GM23338 (cell line): Measurements from ENCODE around the gene PLAAT5. TPM values are rescaled to one million over a fixed set of nuclear protein-coding genes. Genes with fewer than 3 reads are reported as not detected.

Experiments used
- ATAC-seq: fragments of 200-7000 bp; cut with Tn5 transposase; 3 replicates; pipeline ENCODE4 v1.9.1; 2020
- DNase-seq: peaks from one replicate; pipeline ENCODE4 v3.0.0-alpha.2; 2015; ENCODE audit warnings: low spot score
- H2AFZ ChIP-seq: fragments of 200-600 bp; sonication (generic); 2 replicates; pipeline ENCODE4 v1.8.0; 2016; ENCODE audit warnings: antibody characterized with exemption, mild to moderate bottlenecking, moderate library complexity
- H3F3A ChIP-seq: fragments of 200-600 bp; sonication (generic); replicated peaks from 2 replicates; pipeline ENCODE4 v1.8.0; 2017; ENCODE audit warnings: antibody characterized with exemption, mixed run types, low read depth
- H3K27ac ChIP-seq: fragments of 200-600 bp; sonication (generic); 2 replicates; pipeline ENCODE4 v1.6.1; 2016; ENCODE audit warnings: low read depth
- H3K27me3 ChIP-seq: fragments of 200-600 bp; sonication (generic); 2 replicates; pipeline ENCODE4 v1.8.0; 2016; ENCODE audit warnings: mild to moderate bottlenecking, mixed run types, moderate library complexity; ENCODE audit not compliant: insufficient read depth
- H3K36me3 ChIP-seq: fragments of 200-600 bp; sonication (generic); 2 replicates; pipeline ENCODE4 v1.8.0; 2016; ENCODE audit warnings: mild to moderate bottlenecking; ENCODE audit not compliant: insufficient read depth
- H3K4me1 ChIP-seq: fragments of 200-600 bp; sonication (generic); 2 replicates; pipeline ENCODE4 v1.8.0; 2016; ENCODE audit warnings: mild to moderate bottlenecking, moderate library complexity; ENCODE audit not compliant: insufficient read depth
- H3K4me2 ChIP-seq: fragments of 200-600 bp; sonication (generic); 2 replicates; pipeline ENCODE4 v1.7.1; 2017; ENCODE audit warnings: mixed run types
- H3K4me3 ChIP-seq: fragments of 200-600 bp; sonication (generic); 2 replicates; pipeline ENCODE4 v1.6.1; 2016; ENCODE audit warnings: mixed run types
- H3K79me2 ChIP-seq: fragments of 200-600 bp; sonication (generic); replicated peaks from 2 replicates; pipeline ENCODE4 v1.8.0; 2017; ENCODE audit warnings: mild to moderate bottlenecking; ENCODE audit not compliant: insufficient read depth
- H3K9me2 ChIP-seq: fragments of 200-600 bp; sonication (generic); 2 replicates; pipeline ENCODE4 v1.8.0; 2017; ENCODE audit not compliant: insufficient read depth
- H4K20me1 ChIP-seq: fragments of 200-600 bp; sonication (generic); replicated peaks from 2 replicates; pipeline ENCODE4 v1.8.0; 2017; ENCODE audit warnings: mild to moderate bottlenecking; ENCODE audit not compliant: insufficient read depth
- H3K27ac Mint-ChIP-seq: 2 replicates; pipeline ENCODE4 v1.8.0; 2020; ENCODE audit warnings: inconsistent platforms, mild to moderate bottlenecking, moderate library complexity, mixed read lengths
- H3K27me3 Mint-ChIP-seq: 3 replicates; pipeline ENCODE4 v1.8.0; 2022; ENCODE audit warnings: low read depth, mild to moderate bottlenecking, moderate library complexity, mixed read lengths, inconsistent platforms; ENCODE audit not compliant: insufficient read depth, poor library complexity
- H3K36me3 Mint-ChIP-seq: 3 replicates; pipeline ENCODE4 v1.8.0; 2021; ENCODE audit warnings: low read depth, mild to moderate bottlenecking, inconsistent platforms, moderate library complexity, mixed read lengths
- H3K4me1 Mint-ChIP-seq: 3 replicates; pipeline ENCODE4 v1.8.0; 2020; ENCODE audit warnings: mild to moderate bottlenecking, inconsistent platforms, mixed read lengths
- H3K4me3 Mint-ChIP-seq: 3 replicates; pipeline ENCODE4 v1.8.0; 2021; ENCODE audit warnings: moderate library complexity, mild to moderate bottlenecking, inconsistent platforms, mixed read lengths
- H3K9me3 Mint-ChIP-seq: 3 replicates; pipeline ENCODE4 v1.8.0; 2020; ENCODE audit warnings: moderate library complexity, mild to moderate bottlenecking, inconsistent platforms, mixed read lengths
- CREB1 ChIP-seq: fragments of 250-450 bp; sonication (Bioruptor Pico); IDR thresholded peaks from 2 replicates; pipeline ENCODE4 v1.5.0; 2020; ENCODE audit warnings: low read depth, mild to moderate bottlenecking, moderate library complexity
- EZH2 ChIP-seq: fragments of 200-600 bp; sonication (generic); IDR thresholded peaks from one replicate; pipeline ENCODE4 v1.8.0; 2017; ENCODE audit warnings: antibody characterized with exemption, mild to moderate bottlenecking, low read depth; ENCODE audit not compliant: unreplicated experiment
- JUNB ChIP-seq: IDR thresholded peaks from one replicate; pipeline ENCODE4 v1.6.1; 2016; ENCODE audit warnings: antibody characterized with exemption; ENCODE audit not compliant: unreplicated experiment
- NANOG ChIP-seq: IDR thresholded peaks from 2 replicates; pipeline ENCODE4 v1.6.1; 2016; ENCODE audit warnings: antibody characterized with exemption, borderline replicate concordance
- STAT1 ChIP-seq: IDR thresholded peaks from one replicate; pipeline ENCODE4 v1.6.1; 2016; ENCODE audit warnings: antibody characterized with exemption; ENCODE audit not compliant: unreplicated experiment
- ZNF114 ChIP-seq: fragments of 250-450 bp; sonication (Bioruptor Pico); IDR thresholded peaks from 2 replicates; pipeline ENCODE4 v1.5.0; 2020; ENCODE audit warnings: mild to moderate bottlenecking, moderate library complexity
- ZNF331 ChIP-seq: fragments of 250-450 bp; sonication (Bioruptor Pico); IDR thresholded peaks from 2 replicates; pipeline ENCODE4 v1.5.0; 2020; ENCODE audit warnings: low read depth, mild to moderate bottlenecking, moderate library complexity
- polyA plus RNA-seq: library from polyadenylated mRNA; unstranded; fragments of >200 nt; fragmentation: Nextera tagmentation; extraction: Ambion mirVana; gene quantifications from 2 replicates; pipeline ENCODE4 v1.2.1, GENCODE V29; 2016
- total RNA-seq: library from RNA; depleted of rRNA; stranded (reverse); fragments of >200 nt; shearing (Covaris generic); gene quantifications from 2 replicates; pipeline ENCODE4 v1.2.3, GENCODE V29; 2014
- TF ChIP-seq, protein P1 (sequence below): IDR thresholded peaks from 2 replicates; pipeline ENCODE4 v1.6.1; 2016; ENCODE audit warnings: antibody characterized with exemption
- TF ChIP-seq, protein P2 (sequence below): IDR thresholded peaks from one replicate; pipeline ENCODE4 v1.6.1; 2018; ENCODE audit warnings: antibody characterized with exemption; ENCODE audit not compliant: unreplicated experiment
- TF ChIP-seq, protein P3 (sequence below): fragments of 250-450 bp; sonication (Bioruptor Pico); IDR thresholded peaks from 2 replicates; pipeline ENCODE4 v1.5.0; 2020; ENCODE audit warnings: mild to moderate bottlenecking, moderate library complexity
- TF ChIP-seq, protein P4 (sequence below), 2 experiments: fragments of 200-600 bp in 1 of 2; sonication (generic) in 1 of 2; conservative IDR thresholded peaks; 2 replicates each; pipeline versions ENCODE4 v1.5.1 to v1.6.1; 2016 to 2017; ENCODE audit warnings: antibody characterized with exemption in 2 of 2, low read depth in 2 of 2, mild to moderate bottlenecking in 2 of 2, moderate library complexity in 1 of 2

Gene PLAAT5
- total and polyA plus RNA-seq, 2 experiments from 2014 or later: 7.7 to 11.6 TPM

DNA sequence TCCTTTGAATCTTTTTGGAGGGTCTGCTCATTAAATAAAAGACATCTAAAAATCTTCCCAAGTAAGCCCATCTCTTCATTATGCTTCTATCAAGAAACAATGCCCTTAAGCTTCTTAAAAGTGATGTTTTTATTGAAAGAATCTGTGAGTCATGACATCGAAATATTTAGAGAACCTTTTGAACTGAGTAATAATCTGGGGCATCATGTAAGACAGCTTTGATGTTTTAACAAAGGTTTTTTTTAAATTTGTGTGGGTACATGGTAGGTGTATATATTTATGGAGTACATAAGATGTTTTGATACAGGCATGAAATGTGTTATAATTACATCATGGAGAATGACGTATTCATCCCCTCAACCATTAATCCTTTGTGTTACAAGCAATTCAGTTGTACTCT lies 46.8 kb downstream of the PLAAT5 start:
- H3K27ac ChIP-seq: no peak overlapping the region
- no peak overlapping the region for H3K27ac Mint-ChIP-seq
- TF ChIP-seq, protein P1, sequence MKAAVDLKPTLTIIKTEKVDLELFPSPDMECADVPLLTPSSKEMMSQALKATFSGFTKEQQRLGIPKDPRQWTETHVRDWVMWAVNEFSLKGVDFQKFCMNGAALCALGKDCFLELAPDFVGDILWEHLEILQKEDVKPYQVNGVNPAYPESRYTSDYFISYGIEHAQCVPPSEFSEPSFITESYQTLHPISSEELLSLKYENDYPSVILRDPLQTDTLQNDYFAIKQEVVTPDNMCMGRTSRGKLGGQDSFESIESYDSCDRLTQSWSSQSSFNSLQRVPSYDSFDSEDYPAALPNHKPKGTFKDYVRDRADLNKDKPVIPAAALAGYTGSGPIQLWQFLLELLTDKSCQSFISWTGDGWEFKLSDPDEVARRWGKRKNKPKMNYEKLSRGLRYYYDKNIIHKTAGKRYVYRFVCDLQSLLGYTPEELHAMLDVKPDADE: no peak
- TF ChIP-seq, protein P2, sequence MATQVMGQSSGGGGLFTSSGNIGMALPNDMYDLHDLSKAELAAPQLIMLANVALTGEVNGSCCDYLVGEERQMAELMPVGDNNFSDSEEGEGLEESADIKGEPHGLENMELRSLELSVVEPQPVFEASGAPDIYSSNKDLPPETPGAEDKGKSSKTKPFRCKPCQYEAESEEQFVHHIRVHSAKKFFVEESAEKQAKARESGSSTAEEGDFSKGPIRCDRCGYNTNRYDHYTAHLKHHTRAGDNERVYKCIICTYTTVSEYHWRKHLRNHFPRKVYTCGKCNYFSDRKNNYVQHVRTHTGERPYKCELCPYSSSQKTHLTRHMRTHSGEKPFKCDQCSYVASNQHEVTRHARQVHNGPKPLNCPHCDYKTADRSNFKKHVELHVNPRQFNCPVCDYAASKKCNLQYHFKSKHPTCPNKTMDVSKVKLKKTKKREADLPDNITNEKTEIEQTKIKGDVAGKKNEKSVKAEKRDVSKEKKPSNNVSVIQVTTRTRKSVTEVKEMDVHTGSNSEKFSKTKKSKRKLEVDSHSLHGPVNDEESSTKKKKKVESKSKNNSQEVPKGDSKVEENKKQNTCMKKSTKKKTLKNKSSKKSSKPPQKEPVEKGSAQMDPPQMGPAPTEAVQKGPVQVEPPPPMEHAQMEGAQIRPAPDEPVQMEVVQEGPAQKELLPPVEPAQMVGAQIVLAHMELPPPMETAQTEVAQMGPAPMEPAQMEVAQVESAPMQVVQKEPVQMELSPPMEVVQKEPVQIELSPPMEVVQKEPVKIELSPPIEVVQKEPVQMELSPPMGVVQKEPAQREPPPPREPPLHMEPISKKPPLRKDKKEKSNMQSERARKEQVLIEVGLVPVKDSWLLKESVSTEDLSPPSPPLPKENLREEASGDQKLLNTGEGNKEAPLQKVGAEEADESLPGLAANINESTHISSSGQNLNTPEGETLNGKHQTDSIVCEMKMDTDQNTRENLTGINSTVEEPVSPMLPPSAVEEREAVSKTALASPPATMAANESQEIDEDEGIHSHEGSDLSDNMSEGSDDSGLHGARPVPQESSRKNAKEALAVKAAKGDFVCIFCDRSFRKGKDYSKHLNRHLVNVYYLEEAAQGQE: no peak
- TF ChIP-seq, protein P3, sequence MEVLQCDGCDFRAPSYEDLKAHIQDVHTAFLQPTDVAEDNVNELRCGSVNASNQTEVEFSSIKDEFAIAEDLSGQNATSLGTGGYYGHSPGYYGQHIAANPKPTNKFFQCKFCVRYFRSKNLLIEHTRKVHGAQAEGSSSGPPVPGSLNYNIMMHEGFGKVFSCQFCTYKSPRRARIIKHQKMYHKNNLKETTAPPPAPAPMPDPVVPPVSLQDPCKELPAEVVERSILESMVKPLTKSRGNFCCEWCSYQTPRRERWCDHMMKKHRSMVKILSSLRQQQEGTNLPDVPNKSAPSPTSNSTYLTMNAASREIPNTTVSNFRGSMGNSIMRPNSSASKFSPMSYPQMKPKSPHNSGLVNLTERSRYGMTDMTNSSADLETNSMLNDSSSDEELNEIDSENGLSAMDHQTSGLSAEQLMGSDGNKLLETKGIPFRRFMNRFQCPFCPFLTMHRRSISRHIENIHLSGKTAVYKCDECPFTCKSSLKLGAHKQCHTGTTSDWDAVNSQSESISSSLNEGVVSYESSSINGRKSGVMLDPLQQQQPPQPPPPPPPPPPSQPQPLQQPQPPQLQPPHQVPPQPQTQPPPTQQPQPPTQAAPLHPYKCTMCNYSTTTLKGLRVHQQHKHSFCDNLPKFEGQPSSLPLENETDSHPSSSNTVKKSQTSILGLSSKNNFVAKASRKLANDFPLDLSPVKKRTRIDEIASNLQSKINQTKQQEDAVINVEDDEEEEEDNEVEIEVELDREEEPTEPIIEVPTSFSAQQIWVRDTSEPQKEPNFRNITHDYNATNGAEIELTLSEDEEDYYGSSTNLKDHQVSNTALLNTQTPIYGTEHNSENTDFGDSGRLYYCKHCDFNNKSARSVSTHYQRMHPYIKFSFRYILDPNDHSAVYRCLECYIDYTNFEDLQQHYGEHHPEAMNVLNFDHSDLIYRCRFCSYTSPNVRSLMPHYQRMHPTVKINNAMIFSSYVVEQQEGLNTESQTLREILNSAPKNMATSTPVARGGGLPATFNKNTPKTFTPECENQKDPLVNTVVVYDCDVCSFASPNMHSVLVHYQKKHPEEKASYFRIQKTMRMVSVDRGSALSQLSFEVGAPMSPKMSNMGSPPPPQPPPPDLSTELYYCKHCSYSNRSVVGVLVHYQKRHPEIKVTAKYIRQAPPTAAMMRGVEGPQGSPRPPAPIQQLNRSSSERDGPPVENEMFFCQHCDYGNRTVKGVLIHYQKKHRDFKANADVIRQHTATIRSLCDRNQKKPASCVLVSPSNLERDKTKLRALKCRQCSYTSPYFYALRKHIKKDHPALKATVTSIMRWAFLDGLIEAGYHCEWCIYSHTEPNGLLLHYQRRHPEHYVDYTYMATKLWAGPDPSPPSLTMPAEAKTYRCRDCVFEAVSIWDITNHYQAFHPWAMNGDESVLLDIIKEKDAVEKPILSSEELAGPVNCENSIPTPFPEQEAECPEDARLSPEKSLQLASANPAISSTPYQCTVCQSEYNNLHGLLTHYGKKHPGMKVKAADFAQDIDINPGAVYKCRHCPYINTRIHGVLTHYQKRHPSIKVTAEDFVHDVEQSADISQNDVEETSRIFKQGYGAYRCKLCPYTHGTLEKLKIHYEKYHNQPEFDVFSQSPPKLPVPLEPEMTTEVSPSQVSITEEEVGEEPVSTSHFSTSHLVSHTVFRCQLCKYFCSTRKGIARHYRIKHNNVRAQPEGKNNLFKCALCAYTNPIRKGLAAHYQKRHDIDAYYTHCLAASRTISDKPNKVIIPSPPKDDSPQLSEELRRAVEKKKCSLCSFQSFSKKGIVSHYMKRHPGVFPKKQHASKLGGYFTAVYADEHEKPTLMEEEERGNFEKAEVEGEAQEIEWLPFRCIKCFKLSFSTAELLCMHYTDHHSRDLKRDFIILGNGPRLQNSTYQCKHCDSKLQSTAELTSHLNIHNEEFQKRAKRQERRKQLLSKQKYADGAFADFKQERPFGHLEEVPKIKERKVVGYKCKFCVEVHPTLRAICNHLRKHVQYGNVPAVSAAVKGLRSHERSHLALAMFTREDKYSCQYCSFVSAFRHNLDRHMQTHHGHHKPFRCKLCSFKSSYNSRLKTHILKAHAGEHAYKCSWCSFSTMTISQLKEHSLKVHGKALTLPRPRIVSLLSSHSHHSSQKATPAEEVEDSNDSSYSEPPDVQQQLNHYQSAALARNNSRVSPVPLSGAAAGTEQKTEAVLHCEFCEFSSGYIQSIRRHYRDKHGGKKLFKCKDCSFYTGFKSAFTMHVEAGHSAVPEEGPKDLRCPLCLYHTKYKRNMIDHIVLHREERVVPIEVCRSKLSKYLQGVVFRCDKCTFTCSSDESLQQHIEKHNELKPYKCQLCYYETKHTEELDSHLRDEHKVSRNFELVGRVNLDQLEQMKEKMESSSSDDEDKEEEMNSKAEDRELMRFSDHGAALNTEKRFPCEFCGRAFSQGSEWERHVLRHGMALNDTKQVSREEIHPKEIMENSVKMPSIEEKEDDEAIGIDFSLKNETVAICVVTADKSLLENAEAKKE: no peak
- TF ChIP-seq ZNF114 (CRISPR knock-in tag) (no peak), JUNB (no peak), CREB1 (CRISPR knock-in tag) (no peak), NANOG (no peak), EZH2 (no peak), ZNF331 (CRISPR knock-in tag) (no peak), STAT1 (no peak)
- TF ChIP-seq, protein P4, sequence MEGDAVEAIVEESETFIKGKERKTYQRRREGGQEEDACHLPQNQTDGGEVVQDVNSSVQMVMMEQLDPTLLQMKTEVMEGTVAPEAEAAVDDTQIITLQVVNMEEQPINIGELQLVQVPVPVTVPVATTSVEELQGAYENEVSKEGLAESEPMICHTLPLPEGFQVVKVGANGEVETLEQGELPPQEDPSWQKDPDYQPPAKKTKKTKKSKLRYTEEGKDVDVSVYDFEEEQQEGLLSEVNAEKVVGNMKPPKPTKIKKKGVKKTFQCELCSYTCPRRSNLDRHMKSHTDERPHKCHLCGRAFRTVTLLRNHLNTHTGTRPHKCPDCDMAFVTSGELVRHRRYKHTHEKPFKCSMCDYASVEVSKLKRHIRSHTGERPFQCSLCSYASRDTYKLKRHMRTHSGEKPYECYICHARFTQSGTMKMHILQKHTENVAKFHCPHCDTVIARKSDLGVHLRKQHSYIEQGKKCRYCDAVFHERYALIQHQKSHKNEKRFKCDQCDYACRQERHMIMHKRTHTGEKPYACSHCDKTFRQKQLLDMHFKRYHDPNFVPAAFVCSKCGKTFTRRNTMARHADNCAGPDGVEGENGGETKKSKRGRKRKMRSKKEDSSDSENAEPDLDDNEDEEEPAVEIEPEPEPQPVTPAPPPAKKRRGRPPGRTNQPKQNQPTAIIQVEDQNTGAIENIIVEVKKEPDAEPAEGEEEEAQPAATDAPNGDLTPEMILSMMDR (conservative IDR thresholded peaks at IDR 0.05; ENCODE audit: low read depth in 2 of 2): no peak
- H3F3A ChIP-seq: no peaks in the 10 kb centered on the region
- H3K27me3 Mint-ChIP-seq: no peaks in the 10 kb centered on the region
- H3K36me3 Mint-ChIP-seq: peaks cover 10% of the 10 kb centered on the region
- no peaks in the 10 kb centered on the region for H3K27me3 ChIP-seq
- peaks cover 14% of the 10 kb centered on the region for H3K9me3 Mint-ChIP-seq
- peaks cover 12% of the 10 kb centered on the region for H3K4me1 ChIP-seq
- ATAC-seq (no peak), DNase-seq (no peak)
- no peak overlapping the region for H2AFZ ChIP-seq
- H3K79me2 ChIP-seq: no peaks in the 10 kb centered on the region
- peaks cover 24% of the 10 kb centered on the region for H3K9me2 ChIP-seq
- no peak overlapping the region for H3K4me3 Mint-ChIP-seq
- H4K20me1 ChIP-seq: no peaks in the 10 kb centered on the region
- no peak overlapping the region for H3K4me3 ChIP-seq
- H3K4me1 Mint-ChIP-seq: peaks cover 21% of the 10 kb centered on the region
- no peak overlapping the region for H3K4me2 ChIP-seq
- 0 out of 2 replicates have a peak, but pooled peaks cover 3% of the 10 kb centered on the region for H3K36me3 ChIP-seq
